ENCODE measurements around the gene CATSPERB. TPM values are rescaled to one million over a fixed set of nuclear protein-coding genes. Genes with fewer than 3 reads are reported as not detected.
A peak's percentile ranks its signal among the peaks of the same experiment; 100 is the strongest.

Gene CATSPERB
- 0.50 TPM for polyA plus RNA-seq (2013)

- CTCF ChIA-PET = no interaction called here
- Histone ChIP-seq H3K9me3 (ENCODE audit: control extremely low read depth in 1 of 5, control insufficient read depth in 4 of 5, insufficient read depth in 2 of 5, low read depth in 1 of 5, low read length in 4 of 5) (peaks cover 0 to 2% (median 0%) of the 10 kb centered on the region in 5 experiments), H3K27ac (ENCODE audit: insufficient read depth in 1 of 2, low read depth in 1 of 2, low read length in 2 of 2, poor library complexity in 1 of 2, severe bottlenecking in 2 of 2) (no peak within 1 kb of the TSS), H3K27me3 (replicated peaks in 2 of 5; ENCODE audit: control insufficient read depth in 4 of 5, insufficient read depth in 5 of 5, low read length in 4 of 5) (no peaks in the 10 kb centered on the region), H3K4me1 (ENCODE audit: control extremely low read depth in 1 of 4, control insufficient read depth in 4 of 4, insufficient read depth in 4 of 4, low read length in 3 of 4) (no peaks in the 10 kb centered on the region), H3K36me3 (ENCODE audit: control insufficient read depth in 4 of 4, insufficient read depth in 4 of 4, low read length in 3 of 4) (no peaks in the 10 kb centered on the region), H3K4me3 (ENCODE audit: control insufficient read depth in 1 of 7, extremely low read depth in 1 of 7, insufficient read depth in 4 of 7, low read depth in 2 of 7, low read length in 6 of 7) (no peak within 1 kb of the TSS)
- no peak for DNase-seq
- 100% methylated on average over 1 of the region's 2 CpGs for WGBS (ENCODE audit: insufficient coverage)
- POLR2A ChIA-PET = no interaction called here
Observed at GRCh38 chr14:91731986-91732385, at the start of gene CATSPERB. CATSPERB (minus strand) TSS chr14:91732086; CDS start chr14:91729479, 2,607 bp downstream.

DNA sequence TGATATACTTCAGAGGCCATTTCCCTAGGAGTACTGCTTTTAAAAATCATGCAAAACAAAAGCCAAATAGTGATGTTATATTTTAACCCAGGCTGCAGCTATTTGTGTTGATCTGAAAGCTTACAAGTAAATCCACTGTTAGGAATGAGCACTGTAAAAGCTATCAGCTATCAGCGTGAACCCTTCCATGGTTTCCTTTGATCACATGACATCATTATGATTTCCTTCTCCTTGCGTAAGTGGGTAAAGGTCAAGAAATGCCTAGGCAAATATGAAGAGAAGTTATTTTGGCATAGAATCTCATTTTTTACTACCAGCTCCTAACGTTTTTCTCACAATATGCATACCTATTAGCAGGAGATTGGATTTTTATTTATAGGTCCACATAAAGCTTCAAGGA, 48.6 kb upstream of the CATSPERB start:
- no CpG with 5 or more reads among the region's 3 CpGs for WGBS (ENCODE audit: insufficient coverage)
- H3K36me3 ChIP-seq (ENCODE audit: control insufficient read depth in 4 of 4, insufficient read depth in 4 of 4, low read length in 3 of 4) = peaks cover 0 to 4% (median 0%) of the 10 kb centered on the region in 4 experiments
- ChIA-PET POLR2A (no interaction called here), CTCF (interaction anchor here (1.0 to 1.2 kb wide), 2 partner anchors 11 to 115 kb away, joined by 3 read pairs; no protein-coding TSS in a partner anchor)
- peaks cover 0 to 22% (median 9%) of the 10 kb centered on the region in 4 experiments for H3K4me1 ChIP-seq (ENCODE audit: control extremely low read depth in 1 of 4, control insufficient read depth in 4 of 4, insufficient read depth in 4 of 4, low read length in 3 of 4)
- H3K27ac ChIP-seq (ENCODE audit: insufficient read depth in 1 of 2, low read depth in 1 of 2, low read length in 2 of 2, poor library complexity in 1 of 2, severe bottlenecking in 2 of 2) = no peak overlapping the region
- no peak overlapping the region for H3K4me3 ChIP-seq (ENCODE audit: control insufficient read depth in 1 of 7, extremely low read depth in 1 of 7, insufficient read depth in 4 of 7, low read depth in 2 of 7, low read length in 6 of 7)
- DNase-seq = peak in 1 of 3 donors; percentile 1
- H3K9me3 ChIP-seq (ENCODE audit: control extremely low read depth in 1 of 5, control insufficient read depth in 4 of 5, insufficient read depth in 2 of 5, low read depth in 1 of 5, low read length in 4 of 5) = no peaks in the 10 kb centered on the region
- no peaks in the 10 kb centered on the region for H3K27me3 ChIP-seq (replicated peaks in 2 of 5; ENCODE audit: control insufficient read depth in 4 of 5, insufficient read depth in 5 of 5, low read length in 4 of 5)

- peaks cover 0 to 2% (median 0%) of the 10 kb centered on the region in 4 experiments for H3K36me3 ChIP-seq (ENCODE audit: control insufficient read depth in 4 of 4, insufficient read depth in 4 of 4, low read length in 3 of 4)
- no peak for DNase-seq
- H3K27me3 ChIP-seq (replicated peaks in 2 of 5; ENCODE audit: control insufficient read depth in 4 of 5, insufficient read depth in 5 of 5, low read length in 4 of 5) = no peaks in the 10 kb centered on the region
- no peak overlapping the region for H3K27ac ChIP-seq (ENCODE audit: insufficient read depth in 1 of 2, low read depth in 1 of 2, low read length in 2 of 2, poor library complexity in 1 of 2, severe bottlenecking in 2 of 2)
- CTCF ChIA-PET = no interaction called here
- no peak overlapping the region for H3K4me3 ChIP-seq (ENCODE audit: control insufficient read depth in 1 of 7, extremely low read depth in 1 of 7, insufficient read depth in 4 of 7, low read depth in 2 of 7, low read length in 6 of 7)
- H3K9me3 ChIP-seq (ENCODE audit: control extremely low read depth in 1 of 5, control insufficient read depth in 4 of 5, insufficient read depth in 2 of 5, low read depth in 1 of 5, low read length in 4 of 5) = no peaks in the 10 kb centered on the region
- POLR2A ChIA-PET = no interaction called here
- 100% methylated on average over 2 of the region's 2 CpGs for WGBS (ENCODE audit: insufficient coverage)
- H3K4me1 ChIP-seq (ENCODE audit: control extremely low read depth in 1 of 4, control insufficient read depth in 4 of 4, insufficient read depth in 4 of 4, low read length in 3 of 4) = peaks cover 8 to 44% (median 26%) of the 10 kb centered on the region in 4 experiments
Observed at GRCh38 chr14:91778217-91778616, 46.3 kb upstream of the CATSPERB start.

DNA sequence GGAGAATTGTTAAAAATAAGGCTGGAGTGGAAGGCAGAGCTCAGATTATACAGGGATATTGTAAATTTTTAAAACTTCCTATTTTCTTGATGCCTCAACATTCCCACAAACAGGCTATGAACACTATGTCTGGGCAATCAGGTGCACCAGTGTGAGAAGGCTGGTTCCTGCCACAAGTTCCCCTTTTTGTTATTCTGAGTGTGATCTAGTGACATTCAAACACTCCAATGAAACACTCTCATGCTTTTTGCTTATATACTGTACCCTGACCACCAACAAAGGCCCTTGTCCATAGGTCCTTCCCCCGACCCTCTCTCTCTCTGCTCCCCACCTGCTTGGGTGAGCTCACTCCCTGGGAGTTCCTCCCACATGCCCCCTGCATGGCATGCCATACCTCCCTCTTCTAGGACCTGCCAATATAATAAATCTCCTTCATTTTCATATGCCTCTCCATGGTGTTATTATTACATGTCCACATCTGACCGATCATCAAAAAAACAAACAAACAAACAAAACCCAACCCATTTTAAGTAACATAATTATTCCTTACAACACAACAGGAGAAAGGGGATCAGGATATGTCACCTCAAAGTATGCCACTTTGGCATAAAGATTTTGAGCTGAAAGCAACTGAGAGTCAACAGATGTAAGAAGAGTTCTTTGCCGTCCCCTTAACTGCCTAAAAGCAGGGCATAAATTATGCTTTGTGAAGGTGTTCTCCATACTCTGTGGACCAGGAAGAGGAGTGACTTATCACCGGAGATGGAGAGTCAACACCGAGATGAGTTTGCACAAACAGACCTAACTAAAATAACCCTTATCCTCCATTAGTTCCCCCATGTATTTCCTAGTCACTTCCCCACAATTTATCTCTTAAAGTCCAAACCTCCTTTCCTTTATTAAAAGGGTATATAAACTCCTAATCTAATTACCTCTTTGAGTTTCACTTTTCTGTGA, 42.5 kb upstream of the CATSPERB start:
- Histone ChIP-seq H3K27me3 (replicated peaks in 2 of 5; ENCODE audit: control insufficient read depth in 4 of 5, insufficient read depth in 5 of 5, low read length in 4 of 5) (no peaks in the 10 kb centered on the region), H3K9me3 (ENCODE audit: control extremely low read depth in 1 of 5, control insufficient read depth in 4 of 5, insufficient read depth in 2 of 5, low read depth in 1 of 5, low read length in 4 of 5) (no peaks in the 10 kb centered on the region), H3K4me1 (ENCODE audit: control extremely low read depth in 1 of 4, control insufficient read depth in 4 of 4, insufficient read depth in 4 of 4, low read length in 3 of 4) (peaks cover 8 to 38% (median 21%) of the 10 kb centered on the region in 4 experiments), H3K27ac (ENCODE audit: insufficient read depth in 1 of 2, low read depth in 1 of 2, low read length in 2 of 2, poor library complexity in 1 of 2, severe bottlenecking in 2 of 2) (peak overlapping the region in 1 of 2 experiments; percentile 41), H3K36me3 (ENCODE audit: control insufficient read depth in 4 of 4, insufficient read depth in 4 of 4, low read length in 3 of 4) (peaks cover 0 to 2% (median 0%) of the 10 kb centered on the region in 4 experiments), H3K4me3 (ENCODE audit: control insufficient read depth in 1 of 7, extremely low read depth in 1 of 7, insufficient read depth in 4 of 7, low read depth in 2 of 7, low read length in 6 of 7) (peak overlapping the region in 5 of 7 experiments; percentile 1 to 44 (median 28))
- CTCF ChIA-PET = interaction anchor here (1.3 kb wide), 1 partner anchor 22 kb away, joined by 3 read pairs; no protein-coding TSS in a partner anchor
- POLR2A ChIA-PET = interaction anchor here (0.5 to 1.0 kb wide), 2 partner anchors 11 to 136 kb away, joined by 3 to 4 read pairs; no protein-coding TSS in a partner anchor
- peak; percentile 51 to 88 (median 82) for DNase-seq
- 7% methylated on average over 2 of the region's 5 CpGs for WGBS (ENCODE audit: insufficient coverage)

DNA sequence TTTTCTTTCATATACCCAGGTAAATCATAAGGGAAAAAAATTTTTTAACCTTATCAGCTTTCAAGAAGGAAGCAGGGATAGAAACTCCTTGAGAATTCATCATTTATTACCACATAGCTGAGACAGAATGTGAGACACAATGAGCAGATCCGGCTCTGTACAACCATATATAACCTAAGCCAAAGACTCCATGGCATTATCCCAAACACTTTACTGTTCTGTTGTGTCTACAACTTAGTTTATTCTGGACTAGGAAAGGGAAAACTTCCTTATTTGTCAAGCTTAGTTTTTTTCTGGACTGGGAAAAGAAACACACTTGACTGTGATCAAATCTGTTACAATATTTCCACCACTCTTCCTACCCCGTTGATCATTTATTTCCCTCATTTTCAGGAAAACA, 38.3 kb upstream of the CATSPERB start:
- CTCF ChIA-PET = interaction anchor here (0.6 kb wide), 1 partner anchor 9 kb away, joined by 4 read pairs; no protein-coding TSS in a partner anchor
- POLR2A ChIA-PET = no interaction called here
- no peak overlapping the region for H3K4me3 ChIP-seq (ENCODE audit: control insufficient read depth in 1 of 7, extremely low read depth in 1 of 7, insufficient read depth in 4 of 7, low read depth in 2 of 7, low read length in 6 of 7)
- H3K9me3 ChIP-seq (ENCODE audit: control extremely low read depth in 1 of 5, control insufficient read depth in 4 of 5, insufficient read depth in 2 of 5, low read depth in 1 of 5, low read length in 4 of 5) = no peaks in the 10 kb centered on the region
- no peaks in the 10 kb centered on the region for H3K27me3 ChIP-seq (replicated peaks in 2 of 5; ENCODE audit: control insufficient read depth in 4 of 5, insufficient read depth in 5 of 5, low read length in 4 of 5)
- no CpG with 5 or more reads among the region's 2 CpGs for WGBS (ENCODE audit: insufficient coverage)
- H3K36me3 ChIP-seq (ENCODE audit: control insufficient read depth in 4 of 4, insufficient read depth in 4 of 4, low read length in 3 of 4) = no peaks in the 10 kb centered on the region
- DNase-seq = no peak
- H3K27ac ChIP-seq (ENCODE audit: insufficient read depth in 1 of 2, low read depth in 1 of 2, low read length in 2 of 2, poor library complexity in 1 of 2, severe bottlenecking in 2 of 2) = no peak overlapping the region
- H3K4me1 ChIP-seq (ENCODE audit: control extremely low read depth in 1 of 4, control insufficient read depth in 4 of 4, insufficient read depth in 4 of 4, low read length in 3 of 4) = peaks cover 8 to 20% (median 15%) of the 10 kb centered on the region in 4 experiments

DNA sequence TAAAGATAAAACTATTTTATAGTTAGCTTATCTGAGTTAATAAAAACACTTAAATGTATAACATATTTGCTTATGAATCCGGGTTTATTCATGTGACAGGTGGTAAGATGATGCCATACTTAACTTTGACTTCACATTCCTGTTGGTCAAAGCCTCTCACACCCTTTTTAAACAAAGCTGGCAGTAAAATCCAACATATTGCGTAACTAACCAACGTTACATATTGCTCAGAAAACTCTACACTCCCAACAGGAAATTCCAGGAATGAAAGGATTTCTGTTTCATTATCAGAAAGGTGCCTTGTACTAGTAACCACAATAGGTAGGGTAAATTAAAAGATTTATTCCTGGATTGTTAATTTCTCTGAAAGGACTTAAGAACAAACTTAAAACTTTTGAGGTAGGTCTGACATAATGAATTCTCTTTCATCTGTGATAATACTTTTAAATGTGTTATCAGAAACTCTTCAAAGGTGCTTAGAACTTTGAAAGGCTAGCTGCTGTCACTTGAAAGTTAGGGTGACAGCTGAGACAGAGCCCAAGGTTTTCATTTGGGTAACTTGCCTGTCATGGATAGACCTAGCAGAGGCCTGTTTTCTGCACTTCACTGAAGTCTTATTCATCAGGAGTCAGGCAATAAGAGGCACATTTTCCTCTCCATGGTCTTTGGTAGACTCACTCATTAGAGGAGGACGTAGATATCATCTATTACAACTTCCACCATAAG, 23.8 kb upstream of the CATSPERB start:
- Histone ChIP-seq H3K27me3 (replicated peaks in 2 of 5; ENCODE audit: control insufficient read depth in 4 of 5, insufficient read depth in 5 of 5, low read length in 4 of 5) (no peaks in the 10 kb centered on the region), H3K27ac (ENCODE audit: insufficient read depth in 1 of 2, low read depth in 1 of 2, low read length in 2 of 2, poor library complexity in 1 of 2, severe bottlenecking in 2 of 2) (no peak overlapping the region), H3K9me3 (ENCODE audit: control extremely low read depth in 1 of 5, control insufficient read depth in 4 of 5, insufficient read depth in 2 of 5, low read depth in 1 of 5, low read length in 4 of 5) (peaks cover 0 to 19% (median 7%) of the 10 kb centered on the region in 5 experiments), H3K4me1 (ENCODE audit: control extremely low read depth in 1 of 4, control insufficient read depth in 4 of 4, insufficient read depth in 4 of 4, low read length in 3 of 4) (no peaks in the 10 kb centered on the region), H3K36me3 (ENCODE audit: control insufficient read depth in 4 of 4, insufficient read depth in 4 of 4, low read length in 3 of 4) (peaks cover 0 to 7% (median 2%) of the 10 kb centered on the region in 4 experiments), H3K4me3 (ENCODE audit: control insufficient read depth in 1 of 7, extremely low read depth in 1 of 7, insufficient read depth in 4 of 7, low read depth in 2 of 7, low read length in 6 of 7) (no peak overlapping the region)
- POLR2A ChIA-PET = no interaction called here
- CTCF ChIA-PET = no interaction called here
- WGBS (ENCODE audit: insufficient coverage) = no CpG with 5 or more reads among the region's 4 CpGs
- DNase-seq = no peak
